Measurements from ENCODE around the gene SRC.
"Not testable (repeated sequence)": the region's sequence is repeated elsewhere in the genome, so short reads cannot be mapped to it uniquely, and the experiment has no call there.

Gene SRC

DNA sequence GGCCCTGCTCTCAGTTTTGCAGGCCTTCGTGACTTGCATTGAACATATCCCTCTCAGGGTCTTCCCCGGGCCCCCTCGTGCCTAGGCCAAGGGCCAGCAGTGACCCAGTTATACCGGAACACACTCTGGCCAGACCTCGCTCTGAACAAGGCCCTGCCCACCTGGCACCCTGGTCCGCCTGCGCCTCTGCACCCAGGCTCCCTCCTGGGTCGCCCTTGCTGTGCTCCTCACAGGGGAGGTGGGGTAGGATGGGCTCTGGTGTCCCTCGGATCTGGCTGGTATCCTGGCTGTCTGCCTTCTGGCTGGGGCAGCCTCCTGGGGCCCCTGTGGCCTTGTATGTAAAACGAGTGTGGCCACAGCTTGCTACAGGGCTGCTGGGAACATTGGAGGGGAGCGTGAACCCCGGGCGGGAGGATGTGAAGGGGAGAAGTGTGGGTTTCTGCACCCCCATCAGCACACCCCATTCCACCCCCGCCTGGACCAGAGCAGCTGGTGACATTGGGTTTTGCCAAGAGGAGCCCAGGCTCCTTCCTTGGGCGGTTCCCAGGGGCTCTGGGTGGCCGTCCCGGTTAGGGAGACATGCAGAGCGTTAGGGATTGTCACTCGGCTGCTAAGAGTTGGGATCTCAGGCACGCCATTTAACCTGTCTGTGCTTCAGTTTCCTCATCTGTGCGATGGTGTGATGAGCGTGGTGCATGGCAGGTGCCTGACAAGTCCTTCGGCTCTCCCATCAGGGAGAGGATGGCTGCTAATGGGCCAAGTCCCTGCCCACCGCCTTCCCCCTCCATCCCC is 17.5 kb downstream of the SRC start:
- DNase-seq (ENCODE audit: low spot score), result no peak

- DNase-seq (ENCODE audit: low spot score), result no peak
These were observed 18.3 kb downstream of the SRC start for GRCh38 chr20:37364013-37364926.

DNA sequence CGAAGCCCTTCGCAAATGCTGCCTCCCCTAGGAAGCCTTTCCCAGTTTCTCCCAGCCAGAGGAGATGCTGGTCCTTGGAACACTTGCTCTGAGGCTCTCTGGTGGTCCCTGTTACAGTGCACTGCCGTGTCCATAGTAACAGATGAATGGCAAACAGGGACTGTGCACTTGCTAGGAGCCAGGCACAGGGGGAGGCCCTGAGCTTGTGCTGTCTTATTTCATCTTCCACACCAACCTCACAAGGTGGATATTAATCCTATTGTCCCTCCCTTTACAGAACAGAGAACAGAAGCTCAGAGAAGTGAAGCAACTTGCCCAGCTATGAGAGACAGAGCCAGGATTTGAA is 19.0 kb downstream of the SRC start:
- DNase-seq (ENCODE audit: low spot score), result no peak

DNA sequence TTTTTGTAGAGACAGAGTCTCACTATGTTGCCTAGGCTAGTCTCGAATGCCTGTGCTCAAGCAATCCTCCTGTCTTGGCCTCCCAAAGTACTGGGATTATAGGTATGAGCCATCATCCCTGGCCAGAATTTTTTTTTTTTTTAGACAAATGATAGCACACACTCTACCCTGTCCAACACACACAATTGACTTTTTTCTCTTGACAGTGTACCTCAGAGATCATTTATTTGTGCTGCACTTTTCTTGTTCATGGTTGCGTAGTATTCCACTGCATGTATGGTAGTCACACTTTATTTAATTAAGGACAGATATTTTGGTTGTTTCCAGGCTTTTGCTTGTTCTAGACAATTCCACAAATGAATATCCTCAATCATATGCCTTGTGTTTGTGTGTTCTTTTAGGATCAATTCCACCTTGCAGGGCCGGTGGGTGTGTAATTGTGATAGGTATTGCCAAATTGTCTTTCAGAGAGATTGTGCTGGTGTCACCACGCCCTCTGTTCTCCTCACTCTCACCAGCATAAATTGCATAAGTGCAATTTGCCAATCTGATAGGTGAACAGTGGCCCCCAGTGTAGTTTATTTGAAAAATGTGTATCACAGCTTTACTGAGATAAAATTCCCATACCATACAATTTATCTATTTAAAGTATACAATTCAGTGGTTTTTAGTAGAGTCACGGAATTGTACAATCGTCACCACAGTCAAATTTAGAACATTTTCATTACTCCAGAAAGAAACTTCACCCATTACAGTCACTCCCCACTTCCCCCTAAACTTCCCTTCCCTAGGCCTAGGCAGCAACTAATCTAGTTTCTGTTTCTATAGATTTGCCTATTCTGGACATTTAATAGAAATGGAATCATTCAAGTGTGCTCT is 20.1 kb downstream of the SRC start:
- DNase-seq (ENCODE audit: low spot score), result no peak

- no peak for DNase-seq (ENCODE audit: low spot score)
These were observed 20.8 kb downstream of the SRC start for GRCh38 chr20:37366743-37367142.

- no peak for DNase-seq (ENCODE audit: low spot score)
These were observed 23.9 kb downstream of the SRC start for GRCh38 chr20:37369846-37370245.

GRCh38 chr20:37371845-37372244 is 25.9 kb downstream of the SRC start:
- DNase-seq (ENCODE audit: low spot score), result not testable (repeated sequence)

DNA sequence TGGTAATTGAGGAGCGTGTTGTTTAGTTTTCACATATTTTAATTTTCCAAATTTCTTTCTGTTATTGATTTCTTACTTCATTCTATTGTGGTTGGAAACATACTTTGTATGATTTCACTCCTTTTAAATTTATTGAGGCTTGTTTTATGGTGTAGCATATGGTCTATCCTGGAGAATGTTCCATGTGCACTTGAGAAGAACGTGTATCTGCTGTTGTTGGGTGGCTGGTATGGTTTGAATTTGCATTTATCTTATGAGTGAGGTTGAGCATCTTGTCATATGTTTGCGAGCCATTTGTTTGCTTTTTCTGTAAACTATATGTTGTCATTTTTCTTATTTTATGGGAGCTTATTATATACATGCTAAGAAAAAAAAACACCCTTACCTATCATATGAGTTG is 26.5 kb downstream of the SRC start:
- no peak for DNase-seq (ENCODE audit: low spot score)

- DNase-seq (ENCODE audit: low spot score), result no peak
These were observed 27.2 kb downstream of the SRC start for GRCh38 chr20:37373020-37373598.

- DNase-seq (ENCODE audit: low spot score), result no peak
These were observed 29.3 kb downstream of the SRC start for GRCh38 chr20:37375227-37375626.

DNA sequence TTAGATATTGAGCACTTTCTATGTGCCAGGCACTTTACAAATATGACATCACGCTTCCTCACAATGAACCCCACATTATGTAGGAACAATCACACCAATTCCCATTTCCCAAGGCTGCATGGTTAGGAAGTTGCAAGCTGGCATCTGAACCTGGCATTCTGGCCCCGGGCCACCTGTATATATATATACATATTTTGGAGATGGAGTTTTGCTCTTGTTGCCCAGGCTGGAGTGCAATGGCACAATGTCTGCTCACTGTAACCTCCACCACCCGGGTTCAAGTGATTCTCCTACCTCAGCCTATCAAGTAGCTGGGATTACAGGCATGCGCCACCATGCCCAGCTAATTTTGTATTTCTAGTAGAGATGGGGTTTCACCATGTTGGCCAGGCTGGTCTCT is 30.4 kb downstream of the SRC start:
- no peak for DNase-seq (ENCODE audit: low spot score)

DNA sequence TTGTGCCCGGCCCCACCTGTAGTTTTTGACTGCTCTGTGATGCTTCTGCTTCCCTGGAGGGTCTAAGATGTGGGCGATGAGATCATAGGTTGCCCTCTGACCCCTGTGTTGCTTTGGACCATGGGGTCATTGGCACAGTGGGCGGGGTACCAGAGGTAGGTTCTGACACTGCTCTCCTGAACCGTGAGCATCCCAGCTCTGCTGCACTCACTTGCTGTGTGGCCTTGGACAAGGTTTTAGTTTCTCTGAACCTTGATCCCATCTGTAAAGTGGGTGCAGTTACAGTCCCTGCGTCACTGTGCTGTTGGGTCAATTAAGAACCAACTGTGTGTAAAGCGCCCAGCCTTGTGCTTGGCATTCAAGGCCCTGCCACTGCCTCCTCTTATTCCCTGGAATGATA is 30.9 kb downstream of the SRC start:
- no peak for DNase-seq (ENCODE audit: low spot score)

- no peak for DNase-seq (ENCODE audit: low spot score)
These were observed 31.6 kb downstream of the SRC start for GRCh38 chr20:37377346-37378081.

DNA sequence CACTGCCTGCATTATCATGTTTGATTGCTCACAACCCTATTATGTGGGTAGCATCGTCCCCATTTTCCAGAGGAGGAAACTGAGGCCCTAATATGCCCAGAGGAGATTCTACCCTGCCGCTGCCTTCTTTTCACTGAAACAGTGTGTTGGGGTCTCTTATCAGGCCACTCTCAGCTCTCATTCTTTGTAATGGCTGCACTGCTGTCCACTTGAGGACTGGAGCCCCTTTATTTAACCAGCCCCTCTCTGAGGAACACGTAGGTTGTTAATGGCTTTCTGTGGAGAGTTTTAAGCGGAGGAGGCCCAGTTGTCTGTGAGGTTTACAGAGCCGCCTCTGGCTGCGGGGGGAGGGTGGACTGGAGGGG is 32.5 kb downstream of the SRC start:
- DNase-seq (ENCODE audit: low spot score), result no peak

GRCh38 chr20:37378785-37379598 is 33.1 kb downstream of the SRC start:
- DNase-seq (ENCODE audit: low spot score), result no peak

GRCh38 chr20:37379967-37380828 is 34.3 kb downstream of the SRC start:
- no peak for DNase-seq (ENCODE audit: low spot score)

GRCh38 chr20:37380864-37381579 is 35.1 kb downstream of the SRC start:
- DNase-seq (ENCODE audit: low spot score), result no peak

GRCh38 chr20:37381621-37382471 is 35.9 kb downstream of the SRC start:
- DNase-seq (ENCODE audit: low spot score), result no peak

Measured in AG08396 (cell line).